ENCODE data around the gene ENTHD1.

The ENTHD1 gene

DNA sequence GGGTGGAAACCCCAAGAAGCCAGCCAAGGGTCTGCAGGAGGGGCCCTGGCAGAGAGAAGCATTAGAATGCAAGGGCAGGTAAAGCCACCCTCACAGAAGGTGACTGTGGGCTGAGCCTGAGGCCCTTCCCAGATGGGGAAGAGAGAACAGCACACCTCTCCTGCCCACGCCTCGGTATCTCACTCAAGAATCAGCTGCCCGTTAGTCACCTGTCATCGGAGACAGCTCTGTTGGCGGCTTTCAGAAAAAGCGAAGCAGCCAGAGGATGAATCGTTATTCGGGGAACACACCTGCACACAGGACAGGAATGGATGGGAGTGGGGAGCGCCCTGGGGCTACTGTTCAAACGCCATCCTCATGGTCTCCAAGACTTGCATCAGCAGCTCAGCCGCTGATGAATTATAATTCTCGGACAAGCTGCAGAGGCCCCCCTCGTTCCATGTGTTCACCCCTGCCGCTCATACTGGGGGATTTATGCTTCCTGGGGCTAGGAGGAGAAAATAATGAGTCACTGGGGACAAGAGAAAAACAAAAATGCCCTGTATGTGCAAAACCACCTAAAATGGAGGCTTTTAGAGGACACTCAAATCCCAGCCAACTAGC lies 45.0 kb upstream of the ENTHD1 start:
- TF ChIP-seq, protein P1, sequence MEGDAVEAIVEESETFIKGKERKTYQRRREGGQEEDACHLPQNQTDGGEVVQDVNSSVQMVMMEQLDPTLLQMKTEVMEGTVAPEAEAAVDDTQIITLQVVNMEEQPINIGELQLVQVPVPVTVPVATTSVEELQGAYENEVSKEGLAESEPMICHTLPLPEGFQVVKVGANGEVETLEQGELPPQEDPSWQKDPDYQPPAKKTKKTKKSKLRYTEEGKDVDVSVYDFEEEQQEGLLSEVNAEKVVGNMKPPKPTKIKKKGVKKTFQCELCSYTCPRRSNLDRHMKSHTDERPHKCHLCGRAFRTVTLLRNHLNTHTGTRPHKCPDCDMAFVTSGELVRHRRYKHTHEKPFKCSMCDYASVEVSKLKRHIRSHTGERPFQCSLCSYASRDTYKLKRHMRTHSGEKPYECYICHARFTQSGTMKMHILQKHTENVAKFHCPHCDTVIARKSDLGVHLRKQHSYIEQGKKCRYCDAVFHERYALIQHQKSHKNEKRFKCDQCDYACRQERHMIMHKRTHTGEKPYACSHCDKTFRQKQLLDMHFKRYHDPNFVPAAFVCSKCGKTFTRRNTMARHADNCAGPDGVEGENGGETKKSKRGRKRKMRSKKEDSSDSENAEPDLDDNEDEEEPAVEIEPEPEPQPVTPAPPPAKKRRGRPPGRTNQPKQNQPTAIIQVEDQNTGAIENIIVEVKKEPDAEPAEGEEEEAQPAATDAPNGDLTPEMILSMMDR (conservative IDR thresholded peaks at IDR 0.05): no peak
- H3K27ac ChIP-seq: no peak overlapping the region

GRCh38 chr22:39937906-39938305 lies 44.3 kb upstream of the ENTHD1 start:
- no peak overlapping the region for H3K27ac ChIP-seq
- TF ChIP-seq, protein P1 (conservative IDR thresholded peaks at IDR 0.05): no peak

GRCh38 chr22:39936523-39937145 lies 43.1 kb upstream of the ENTHD1 start:
- H3K27ac ChIP-seq: no peak overlapping the region
- TF ChIP-seq, protein P1 (conservative IDR thresholded peaks at IDR 0.05): no peak

GRCh38 chr22:39935612-39936011 lies 42.1 kb upstream of the ENTHD1 start:
- H3K27ac ChIP-seq: no peak overlapping the region
- TF ChIP-seq, protein P1 (conservative IDR thresholded peaks at IDR 0.05): peak; percentile 27; the same call in 1 of the 2 replicates

- TF ChIP-seq, protein P1 (conservative IDR thresholded peaks at IDR 0.05): no peak
- no peak overlapping the region for H3K27ac ChIP-seq
These were observed 41.6 kb upstream of the ENTHD1 start for GRCh38 chr22:39935116-39935515.

DNA sequence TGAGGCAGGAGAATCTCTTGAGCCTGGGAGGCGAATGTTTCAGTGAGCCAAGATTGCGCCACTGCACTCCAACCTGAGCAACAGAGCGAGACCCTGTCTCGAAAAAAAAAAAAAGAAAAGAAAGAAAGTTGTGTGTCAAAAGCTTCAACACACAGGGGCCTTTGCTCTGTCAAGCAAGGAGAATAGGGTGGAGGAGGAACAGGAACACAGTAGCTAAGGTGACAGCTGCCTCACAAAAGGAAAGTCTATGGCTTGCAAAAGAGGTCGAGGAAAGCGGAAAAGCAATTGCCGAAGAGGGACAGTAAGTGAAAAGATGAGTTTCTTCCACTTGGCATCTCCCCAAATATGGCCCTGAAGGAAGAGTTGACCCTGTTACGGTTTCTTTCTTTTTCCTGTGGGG lies 40.2 kb upstream of the ENTHD1 start:
- TF ChIP-seq, protein P1 (conservative IDR thresholded peaks at IDR 0.05): no peak
- no peak overlapping the region for H3K27ac ChIP-seq

GRCh38 chr22:39932918-39933649 lies 39.5 kb upstream of the ENTHD1 start:
- H3K27ac ChIP-seq: no peak overlapping the region
- TF ChIP-seq, protein P1 (conservative IDR thresholded peaks at IDR 0.05): peak; percentile 47
